HepG2 (cell line): ENCODE measurements around the gene MPI. TPM values are rescaled to one million over a fixed set of nuclear protein-coding genes. Genes with fewer than 3 reads are reported as not detected.

Experiments
- microRNA-seq: library from miRNA; unstranded; fragments of <30 nt; microRNA quantifications from one replicate; pipeline ENCODE4, GENCODE V29; 2020
- polyA plus RNA-seq, 8 experiments: library from polyadenylated mRNA; depleted of rRNA in 3 of 8; stranded (reverse) in 7 of 8; unstranded in 1 of 8; fragments of >200 nt; fragmentation: Illumina TruSeq in 4 of 8; extraction: Trizol in 4 of 8; gene quantifications; 2 replicates each; pipeline versions ENCODE4 v1.2.1 to v1.2.3, GENCODE V29; 2011 to 2016; ENCODE audit warnings: low read depth in 4 of 8, missing spikeins in 1 of 8, mixed read lengths in 1 of 8; ENCODE audit not compliant: insufficient read depth in 1 of 8
- small RNA-seq, 3 experiments: library from RNA; depleted of rRNA; stranded (forward); fragments of <200 nt; gene quantifications; one replicate each; pipeline ENCODE3, GENCODE V24; 2012; ENCODE audit warnings: low read depth in 2 of 3, low replicate concordance in 1 of 3; ENCODE audit not compliant: insufficient read length in 3 of 3, insufficient read depth in 2 of 3
- total RNA-seq, 5 experiments: library from RNA; depleted of rRNA; stranded (reverse); fragments of >200 nt; fragmentation: Illumina TruSeq; extraction: Trizol; gene quantifications; 2 replicates each; pipeline ENCODE4 v1.2.3, GENCODE V29; 2016; ENCODE audit warnings: low read depth in 1 of 5

Gene MPI
- total and polyA plus RNA-seq, 2 of the 13 experiments (the other 11 are each of a cell fraction or from before 2014, with no cell fraction given), result 36.9 to 63.5 TPM

Small RNAs within 50 kb of the gene (microRNA-seq; reads per million reads assigned to microRNA genes)
- 0.51 reads per million for gene MIR6882

Small RNAs within 50 kb of the gene (small RNA-seq; reads per million reads assigned to genes)
- gene MIR6882, result 0 to 0.97 (median 0) reads per million in 3 experiments

Other genes starting within 250 kb of the MPI start
- 17.4 and 24.3 TPM in 2 replicates for gene EDC3, start 194.0 kb upstream of the MPI start, total RNA-seq (2016; rRNA removed; fragmentation: Illumina TruSeq; extraction: Trizol)
- 32.0 and 40.9 TPM in 2 replicates for gene EDC3, start 194.0 kb upstream of the MPI start, polyA plus RNA-seq (2011; rRNA removed)
- 4.1 and 7.9 TPM in 2 replicates for gene CYP1A1, start 164.5 kb upstream of the MPI start, total RNA-seq (2016; rRNA removed; fragmentation: Illumina TruSeq; extraction: Trizol)
- 8.0 and 11.0 TPM in 2 replicates for gene CYP1A1, start 164.5 kb upstream of the MPI start, polyA plus RNA-seq (2011; rRNA removed)
- not detected in 2 replicates for gene CYP1A2, start 141.2 kb upstream of the MPI start, total RNA-seq (2016; rRNA removed; fragmentation: Illumina TruSeq; extraction: Trizol)
- 0.07 and 0.09 TPM in 2 replicates for gene CYP1A2, start 141.2 kb upstream of the MPI start, polyA plus RNA-seq (2011; rRNA removed)
- gene CSK, start 108.0 kb upstream of the MPI start, total RNA-seq (2016; rRNA removed; fragmentation: Illumina TruSeq; extraction: Trizol), result 20.6 and 21.3 TPM in 2 replicates
- 12.5 and 18.8 TPM in 2 replicates for gene CSK, start 108.0 kb upstream of the MPI start, polyA plus RNA-seq (2011; rRNA removed)
- gene LMAN1L, start 77.2 kb upstream of the MPI start, total RNA-seq (2016; rRNA removed; fragmentation: Illumina TruSeq; extraction: Trizol), result not detected in 2 replicates
- gene LMAN1L, start 77.2 kb upstream of the MPI start, polyA plus RNA-seq (2011; rRNA removed), result not detected in 2 replicates
- gene CPLX3, start 63.4 kb upstream of the MPI start, total RNA-seq (2016; rRNA removed; fragmentation: Illumina TruSeq; extraction: Trizol), result not detected in 2 replicates
- not detected in 2 replicates for gene CPLX3, start 63.4 kb upstream of the MPI start, polyA plus RNA-seq (2011; rRNA removed)
- 8.2 and 15.2 TPM in 2 replicates for gene ULK3, start 46.9 kb upstream of the MPI start, total RNA-seq (2016; rRNA removed; fragmentation: Illumina TruSeq; extraction: Trizol)
- 23.7 and 25.1 TPM in 2 replicates for gene ULK3, start 46.9 kb upstream of the MPI start, polyA plus RNA-seq (2011; rRNA removed)
- 23.6 and 34.8 TPM in 2 replicates for gene SCAMP2, start 16.7 kb upstream of the MPI start, total RNA-seq (2016; rRNA removed; fragmentation: Illumina TruSeq; extraction: Trizol)
- gene SCAMP2, start 16.7 kb upstream of the MPI start, polyA plus RNA-seq (2011; rRNA removed), result 121 and 137 TPM in 2 replicates
- gene FAM219B, start 16.8 kb downstream of the MPI start, total RNA-seq (2016; rRNA removed; fragmentation: Illumina TruSeq; extraction: Trizol), result 18.0 and 36.6 TPM in 2 replicates
- gene FAM219B, start 16.8 kb downstream of the MPI start, polyA plus RNA-seq (2011; rRNA removed), result 50.2 and 52.3 TPM in 2 replicates
- 217 and 218 TPM in 2 replicates for gene COX5A, start 48.0 kb downstream of the MPI start, total RNA-seq (2016; rRNA removed; fragmentation: Illumina TruSeq; extraction: Trizol)
- gene COX5A, start 48.0 kb downstream of the MPI start, polyA plus RNA-seq (2011; rRNA removed), result 132 and 158 TPM in 2 replicates
- gene RPP25, start 66.7 kb downstream of the MPI start, total RNA-seq (2016; rRNA removed; fragmentation: Illumina TruSeq; extraction: Trizol), result 0.08 and 0.11 TPM in 2 replicates
- 0.04 and 0.05 TPM in 2 replicates for gene RPP25, start 66.7 kb downstream of the MPI start, polyA plus RNA-seq (2011; rRNA removed)
- 31.1 and 34.3 TPM in 2 replicates for gene SCAMP5, start 105.5 kb downstream of the MPI start, total RNA-seq (2016; rRNA removed; fragmentation: Illumina TruSeq; extraction: Trizol)
- gene SCAMP5, start 105.5 kb downstream of the MPI start, polyA plus RNA-seq (2011; rRNA removed), result 49.0 and 58.1 TPM in 2 replicates
- 9.9 and 12.3 TPM in 2 replicates for gene PPCDC, start 133.5 kb downstream of the MPI start, total RNA-seq (2016; rRNA removed; fragmentation: Illumina TruSeq; extraction: Trizol)
- gene PPCDC, start 133.5 kb downstream of the MPI start, polyA plus RNA-seq (2011; rRNA removed), result 12.8 and 13.9 TPM in 2 replicates